Fibroblast of lung (primary cell): ENCODE results near the gene ZBTB33. TPM values are rescaled to one million over a fixed set of nuclear protein-coding genes. Genes with fewer than 3 reads are reported as not detected.

Source experiments
- DNase-seq, 2 donors: peaks; one replicate each; pipeline versions ENCODE4 v3.0.0 to v3.0.0-alpha.2; 2010; ENCODE audit warnings: low read depth in 2 of 2
- H2AFZ ChIP-seq: 2 replicates; pipeline ENCODE4 v1.5.1; 2012; ENCODE audit warnings: low read length, control low read depth, inconsistent platforms
- H3K27ac ChIP-seq: 2 replicates; pipeline ENCODE4 v1.5.1; 2011; ENCODE audit warnings: low read length, control low read depth; ENCODE audit not compliant: insufficient read depth
- H3K27me3 ChIP-seq: 2 replicates; pipeline ENCODE4 v1.5.1; 2011; ENCODE audit warnings: mild to moderate bottlenecking, low read length; ENCODE audit not compliant: control insufficient read depth, insufficient read depth
- H3K36me3 ChIP-seq: 2 replicates; pipeline ENCODE4 v1.5.1; 2011; ENCODE audit warnings: low read length; ENCODE audit not compliant: control insufficient read depth, insufficient read depth
- H3K4me1 ChIP-seq: 2 replicates; pipeline ENCODE4 v1.5.1; 2011; ENCODE audit warnings: low read length; ENCODE audit not compliant: control insufficient read depth, insufficient read depth; ENCODE audit errors: extremely low read depth
- H3K4me2 ChIP-seq: 2 replicates; pipeline ENCODE4 v1.5.1; 2011; ENCODE audit warnings: low read length, control low read depth; ENCODE audit not compliant: insufficient read depth; ENCODE audit errors: extremely low read depth
- H3K4me3 ChIP-seq, 4 experiments: fragments of 200-600 bp in 1 of 4; sonication (generic) in 1 of 4; replicated peaks in 1 of 4; 2 replicates each; pipeline ENCODE4 v1.5.1; 2011 to 2016; ENCODE audit warnings: low read length in 4 of 4, low read depth in 3 of 4, mild to moderate bottlenecking in 3 of 4, control low read depth in 2 of 4, inconsistent platforms in 1 of 4, mixed read lengths in 1 of 4; ENCODE audit not compliant: insufficient read depth in 1 of 4; ENCODE audit errors: control extremely low read depth in 1 of 4
- H3K79me2 ChIP-seq: 2 replicates; pipeline ENCODE4 v1.5.1; 2012; ENCODE audit warnings: mild to moderate bottlenecking, low read length, inconsistent platforms; ENCODE audit not compliant: control insufficient read depth, insufficient read depth
- H3K9ac ChIP-seq: 2 replicates; pipeline ENCODE4 v1.5.1; 2011; ENCODE audit warnings: mild to moderate bottlenecking, low read length, control low read depth; ENCODE audit not compliant: insufficient read depth
- H3K9me3 ChIP-seq: 2 replicates; pipeline ENCODE4 v1.5.1; 2012; ENCODE audit warnings: low read depth, low read length; ENCODE audit not compliant: control insufficient read depth, insufficient read depth
- H4K20me1 ChIP-seq: 2 replicates; pipeline ENCODE4 v1.5.1; 2011; ENCODE audit warnings: low read length; ENCODE audit not compliant: control insufficient read depth, insufficient read depth; ENCODE audit errors: extremely low read depth
- CTCF ChIP-seq, 2 donors: IDR thresholded peaks in 1 of 2; conservative IDR thresholded peaks in 1 of 2; 1 replicate in 1 of 2; 2 replicates in 1 of 2; pipeline ENCODE4 v1.5.1; 2011 to 2012; ENCODE audit warnings: low read length in 2 of 2, control low read depth in 1 of 2, inconsistent platforms in 1 of 2, low read depth in 1 of 2, mild to moderate bottlenecking in 1 of 2
- EZH2 ChIP-seq: IDR thresholded peaks from 2 replicates; pipeline ENCODE4 v1.5.1; 2012; ENCODE audit warnings: low read length, control low read depth, mild to moderate bottlenecking; ENCODE audit errors: missing control alignments
- polyA plus RNA-seq, 2 donors: library from polyadenylated mRNA; depleted of rRNA in 1 of 2; stranded (reverse) in 1 of 2; unstranded in 1 of 2; fragments of >200 nt; gene quantifications; 2 replicates each; pipeline ENCODE4 v1.2.1, GENCODE V29; 2011 to 2012; ENCODE audit warnings: missing spikeins in 1 of 2
- total RNA-seq: library from RNA; depleted of rRNA; stranded (reverse); fragments of >200 nt; gene quantifications from 2 replicates; pipeline ENCODE4 v1.2.1, GENCODE V29; 2014

The ZBTB33 gene
- total and polyA plus RNA-seq, 2 donors (not counting 1 experiment from before 2014, with no cell fraction given) = 6.6 to 9.7 TPM

- no peak overlapping the region for H3K4me2 ChIP-seq
- no peak for DNase-seq
- no peak overlapping the region for H3K27ac ChIP-seq
Observed at GRCh38 chrX:120274958-120275357, 24.3 kb downstream of the ZBTB33 start.

GRCh38 chrX:120281021-120281624 lies 30.5 kb downstream of the ZBTB33 start:
- Histone ChIP-seq H2AFZ (no peak overlapping the region), H3K9me3 (no peaks in the 10 kb centered on the region), H3K4me2 (no peak overlapping the region), H3K9ac (no peak overlapping the region), H3K4me3 (no peak overlapping the region), H3K4me1 (no peaks in the 10 kb centered on the region), H3K36me3 (no peaks in the 10 kb centered on the region), H3K27ac (no peak overlapping the region), H4K20me1 (no peaks in the 10 kb centered on the region), H3K79me2 (no peaks in the 10 kb centered on the region), H3K27me3 (no peaks in the 10 kb centered on the region)
- TF ChIP-seq CTCF (conservative IDR thresholded peaks at IDR 0.05 in 1 of 2, IDR thresholded peaks at IDR 0.05 in 1 of 2; ENCODE audit: low read depth in 1 of 2, low read length in 2 of 2) = no peak
- TF ChIP-seq EZH2 = no peak
- DNase-seq = no peak

More at GRCh38 chrX:120274958-120275357, 24.3 kb downstream of the ZBTB33 start:
- no peaks in the 10 kb centered on the region for H3K4me1 ChIP-seq
- H4K20me1 ChIP-seq = no peaks in the 10 kb centered on the region
- no peaks in the 10 kb centered on the region for H3K9me3 ChIP-seq
- H2AFZ ChIP-seq = no peak overlapping the region
- H3K4me3 ChIP-seq = no peak overlapping the region
- no peak for TF ChIP-seq CTCF (conservative IDR thresholded peaks at IDR 0.05 in 1 of 2, IDR thresholded peaks at IDR 0.05 in 1 of 2; ENCODE audit: low read depth in 1 of 2, low read length in 2 of 2)
- no peak for TF ChIP-seq EZH2
- no peak overlapping the region for H3K9ac ChIP-seq
- no peaks in the 10 kb centered on the region for H3K79me2 ChIP-seq
- no peaks in the 10 kb centered on the region for H3K27me3 ChIP-seq
- H3K36me3 ChIP-seq = no peaks in the 10 kb centered on the region

- DNase-seq = no peak
- no peaks in the 10 kb centered on the region for H3K36me3 ChIP-seq
- no peak for TF ChIP-seq CTCF (conservative IDR thresholded peaks at IDR 0.05 in 1 of 2, IDR thresholded peaks at IDR 0.05 in 1 of 2; ENCODE audit: low read depth in 1 of 2, low read length in 2 of 2)
- H3K4me2 ChIP-seq = no peak overlapping the region
- no peaks in the 10 kb centered on the region for H3K79me2 ChIP-seq
- no peak overlapping the region for H3K9ac ChIP-seq
- H2AFZ ChIP-seq = no peak overlapping the region
- H3K9me3 ChIP-seq = no peaks in the 10 kb centered on the region
- H3K4me3 ChIP-seq = no peak overlapping the region
- H3K4me1 ChIP-seq = no peaks in the 10 kb centered on the region
- no peaks in the 10 kb centered on the region for H4K20me1 ChIP-seq
- no peaks in the 10 kb centered on the region for H3K27me3 ChIP-seq
- H3K27ac ChIP-seq = no peak overlapping the region
Observed at GRCh38 chrX:120281761-120282160, 31.1 kb downstream of the ZBTB33 start.
